ENCODE results near the gene IL23R.

DNA sequence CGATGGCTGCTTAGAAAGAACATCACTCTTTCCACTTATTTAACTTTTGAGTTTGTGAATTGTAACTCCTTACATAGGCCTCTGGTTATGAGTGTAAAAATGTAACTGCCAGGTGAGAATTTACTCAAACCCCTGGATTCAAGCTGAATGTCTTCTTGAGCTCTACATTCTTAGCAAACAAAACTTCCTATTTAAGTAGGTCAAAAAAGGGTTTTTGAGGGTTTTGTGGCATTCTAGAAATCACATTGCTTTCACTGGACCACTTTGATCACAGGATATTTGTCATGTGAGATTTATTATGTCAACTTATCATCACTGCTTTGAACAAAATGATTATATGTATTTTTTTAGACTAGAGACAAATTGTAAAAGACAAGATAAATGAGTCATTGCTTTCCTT is 5.7 kb downstream of the IL23R start:
- TF ChIP-seq, protein P1, sequence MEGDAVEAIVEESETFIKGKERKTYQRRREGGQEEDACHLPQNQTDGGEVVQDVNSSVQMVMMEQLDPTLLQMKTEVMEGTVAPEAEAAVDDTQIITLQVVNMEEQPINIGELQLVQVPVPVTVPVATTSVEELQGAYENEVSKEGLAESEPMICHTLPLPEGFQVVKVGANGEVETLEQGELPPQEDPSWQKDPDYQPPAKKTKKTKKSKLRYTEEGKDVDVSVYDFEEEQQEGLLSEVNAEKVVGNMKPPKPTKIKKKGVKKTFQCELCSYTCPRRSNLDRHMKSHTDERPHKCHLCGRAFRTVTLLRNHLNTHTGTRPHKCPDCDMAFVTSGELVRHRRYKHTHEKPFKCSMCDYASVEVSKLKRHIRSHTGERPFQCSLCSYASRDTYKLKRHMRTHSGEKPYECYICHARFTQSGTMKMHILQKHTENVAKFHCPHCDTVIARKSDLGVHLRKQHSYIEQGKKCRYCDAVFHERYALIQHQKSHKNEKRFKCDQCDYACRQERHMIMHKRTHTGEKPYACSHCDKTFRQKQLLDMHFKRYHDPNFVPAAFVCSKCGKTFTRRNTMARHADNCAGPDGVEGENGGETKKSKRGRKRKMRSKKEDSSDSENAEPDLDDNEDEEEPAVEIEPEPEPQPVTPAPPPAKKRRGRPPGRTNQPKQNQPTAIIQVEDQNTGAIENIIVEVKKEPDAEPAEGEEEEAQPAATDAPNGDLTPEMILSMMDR (IDR thresholded peaks at IDR 0.05), result no peak
- no peak for TF ChIP-seq POLR2A (IDR thresholded peaks at IDR 0.05)
